HG03469 (cell line): ENCODE measurements around the gene SUSD6.

ENCODE experiments used
- ATAC-seq: cut with Tn5 transposase; IDR thresholded peaks from one replicate; pipeline ENCODE4 v1.9.1; 2021; ENCODE audit warnings: mild to moderate bottlenecking, moderate library complexity, moderate number of reproducible peaks; ENCODE audit not compliant: unreplicated experiment

Gene SUSD6

GRCh38 chr14:69670093-69670492, 58.7 kb downstream of the SUSD6 start:
- ATAC-seq: no peak

- no peak for ATAC-seq
Measured at GRCh38 chr14:69671365-69672030, 60.1 kb downstream of the SUSD6 start.

GRCh38 chr14:69672356-69672755, 61.0 kb downstream of the SUSD6 start:
- no peak for ATAC-seq

GRCh38 chr14:69673104-69673503, 61.7 kb downstream of the SUSD6 start:
- ATAC-seq: peak; percentile 28

- no peak for ATAC-seq
Measured at GRCh38 chr14:69673578-69674305, 62.3 kb downstream of the SUSD6 start.

GRCh38 chr14:69674546-69675244, 63.3 kb downstream of the SUSD6 start:
- no peak for ATAC-seq

- no peak for ATAC-seq
Measured at GRCh38 chr14:69675245-69675583, 63.8 kb downstream of the SUSD6 start.

- ATAC-seq: peak; percentile 64
Measured at GRCh38 chr14:69675877-69676416, 64.6 kb downstream of the SUSD6 start.

- ATAC-seq: no peak
Measured at GRCh38 chr14:69676723-69677122, 65.3 kb downstream of the SUSD6 start.

GRCh38 chr14:69680297-69680696, 68.9 kb downstream of the SUSD6 start:
- ATAC-seq: no peak

GRCh38 chr14:69682136-69682535, 70.7 kb downstream of the SUSD6 start:
- no peak for ATAC-seq

GRCh38 chr14:69682621-69683263, 71.3 kb downstream of the SUSD6 start:
- ATAC-seq: no peak

- ATAC-seq: peak; percentile 39
Measured at GRCh38 chr14:69683971-69684370, 72.6 kb downstream of the SUSD6 start.

- no peak for ATAC-seq
Measured at GRCh38 chr14:69684461-69685217, 73.2 kb downstream of the SUSD6 start.

- ATAC-seq: no peak
Measured at GRCh38 chr14:69685218-69685616, 73.8 kb downstream of the SUSD6 start.

GRCh38 chr14:69685716-69686115, 74.3 kb downstream of the SUSD6 start:
- ATAC-seq: no peak

GRCh38 chr14:69687606-69688298, 76.4 kb downstream of the SUSD6 start:
- no peak for ATAC-seq

- ATAC-seq: no peak
Measured at GRCh38 chr14:69688299-69688649, 76.9 kb downstream of the SUSD6 start.

GRCh38 chr14:69690042-69690441, 78.6 kb downstream of the SUSD6 start:
- ATAC-seq: no peak

- no peak for ATAC-seq
Measured at GRCh38 chr14:69692594-69692993, 81.2 kb downstream of the SUSD6 start.
